A549 (cell line): ENCODE results near the gene G2E3. TPM values are rescaled to one million over a fixed set of nuclear protein-coding genes. Genes with fewer than 3 reads are reported as not detected.

ENCODE experiments used
- ATAC-seq, 2 experiments: fragments of 200-7000 bp in 1 of 2; fragments of >200 bp in 1 of 2; cut with Nextera tagmentation in 1 of 2; cut with Tn5 transposase in 1 of 2; 3 replicates each; pipeline versions ENCODE4 v1.8.0 to v1.9.1; 2018 to 2020; ENCODE audit warnings: mild to moderate bottlenecking in 1 of 2, moderate library complexity in 1 of 2
- CTCF ChIA-PET: fragments of 300-600 bp; sonication (Branson Sonifier 250); formaldehyde crosslinking; extraction: SDS; loops from one replicate; lab custom pipeline; 2021; ENCODE audit warnings: antibody characterized with exemption, inconsistent platforms; lab: Yijun Ruan, JAX
- POLR2A ChIA-PET: fragments of 350-600 bp; formaldehyde crosslinking; extraction: SDS; loops from one replicate; lab custom pipeline; 2021; ENCODE audit warnings: antibody characterized with exemption, inconsistent platforms; lab: Yijun Ruan, JAX
- DNase-seq, 2 experiments: peaks; one replicate each; pipeline versions ENCODE4 v3.0.0 to v3.0.0-alpha.2; 2011 to 2016; ENCODE audit warnings: low read depth in 1 of 2, low spot score in 1 of 2
- FAIRE-seq: peaks from 2 replicates; lab custom pipeline; 2011; peaks lifted over from hg19 to GRCh38; lab: Jason Lieb, UNC
- H3K27ac ChIP-seq, 2 experiments: fragments of >200 bp; sonication (Bioruptor Twin); formaldehyde crosslinking; 3 replicates each; pipeline ENCODE4 v1.5.1; 2016 to 2017
- H3K4me1 ChIP-seq: fragments of >200 bp; sonication (Bioruptor Twin); formaldehyde crosslinking; 3 replicates; pipeline ENCODE4 v1.6.1; 2016
- H3K4me2 ChIP-seq: fragments of >200 bp; sonication (Bioruptor Twin); formaldehyde crosslinking; 3 replicates; pipeline ENCODE4 v1.6.1; 2016
- H3K4me3 ChIP-seq: fragments of >200 bp; sonication (Bioruptor Twin); formaldehyde crosslinking; 3 replicates; pipeline ENCODE4 v1.5.1; 2016
- H3K9me3 ChIP-seq: fragments of >200 bp; sonication (Bioruptor Twin); formaldehyde crosslinking; 3 replicates; pipeline ENCODE4 v1.6.1; 2016
- CHD2 ChIP-seq: fragments of 150-350 bp; IDR thresholded peaks from 2 replicates; pipeline ENCODE4 v1.6.1; 2014; ENCODE audit warnings: low read length; ENCODE audit not compliant: partially characterized antibody
- HOXA7 ChIP-seq: fragments of 250-450 bp; sonication (Bioruptor Pico); IDR thresholded peaks from 2 replicates; pipeline ENCODE4 v1.5.0; 2020; ENCODE audit warnings: mild to moderate bottlenecking, moderate library complexity
- MAZ ChIP-seq: fragments of 150-350 bp; IDR thresholded peaks from 2 replicates; pipeline ENCODE4 v1.6.1; 2014; ENCODE audit warnings: antibody characterized with exemption, low read depth, low read length, borderline replicate concordance
- MYC ChIP-seq: IDR thresholded peaks from 2 replicates; pipeline ENCODE4 v1.6.1; 2012; ENCODE audit warnings: mild to moderate bottlenecking, inconsistent platforms, low read length, improper control_type of control experiment, borderline replicate concordance
- PHF8 ChIP-seq: fragments of 200-600 bp; sonication (generic); IDR thresholded peaks from 2 replicates; pipeline ENCODE4 v1.6.1; 2016; ENCODE audit warnings: low read depth, mild to moderate bottlenecking, antibody characterized with exemption, moderate library complexity, borderline replicate concordance
- RAD21 ChIP-seq, 2 experiments: fragments of >200 bp in 1 of 2; sonication (Bioruptor Twin) in 1 of 2; formaldehyde crosslinking in 1 of 2; IDR thresholded peaks in 1 of 2; conservative IDR thresholded peaks in 1 of 2; 2 replicates in 1 of 2; 3 replicates in 1 of 2; pipeline ENCODE4 v1.6.1; 2012 to 2018; ENCODE audit warnings: inconsistent platforms in 1 of 2
- RCOR1 ChIP-seq: fragments of 150-350 bp; IDR thresholded peaks from 2 replicates; pipeline ENCODE4 v1.6.1; 2014; ENCODE audit warnings: antibody characterized with exemption, low read length, low read depth
- RNF2 ChIP-seq: fragments of 200-600 bp; sonication (generic); IDR thresholded peaks from 2 replicates; pipeline ENCODE4 v1.6.1; 2016; ENCODE audit warnings: low read depth, mild to moderate bottlenecking, antibody characterized with exemption, moderate library complexity, borderline replicate concordance
- SMC3 ChIP-seq: fragments of >200 bp; sonication (Bioruptor Twin); formaldehyde crosslinking; IDR thresholded peaks from 3 replicates; pipeline ENCODE4 v1.6.1; 2018; ENCODE audit warnings: inconsistent platforms
- ZNF302 ChIP-seq: fragments of 250-450 bp; sonication (Bioruptor Pico); IDR thresholded peaks from 2 replicates; pipeline ENCODE4 v1.9.0; 2021; ENCODE audit warnings: inconsistent platforms, mild to moderate bottlenecking, moderate library complexity
- WGBS: methylation state at CpG from one replicate; pipeline ENCODE4 v1.1.6; 2017; ENCODE audit errors: missing lambda C conversion rate; 5-methylcytosine and 5-hydroxymethylcytosine counted together
- polyA plus RNA-seq, 4 experiments: library from polyadenylated mRNA; depleted of rRNA in 3 of 4; stranded (reverse); fragments of >200 nt; fragmentation: RNase III in 1 of 4; extraction: RNeasy Plus Mini Kit Qiagen cat#74134 plus additional on column Dnase treatment in 1 of 4; gene quantifications; 2 replicates in 3 of 4; 3 replicates in 1 of 4; pipeline ENCODE4 v1.2.3, GENCODE V29; 2011 to 2017
- TF ChIP-seq, protein P1 (sequence below): IDR thresholded peaks from 2 replicates; pipeline ENCODE4 v1.6.1; 2012
- TF ChIP-seq, protein P2 (sequence below): fragments of 250-450 bp; sonication (Bioruptor Pico); IDR thresholded peaks from 2 replicates; pipeline ENCODE4 v1.5.0; 2020; ENCODE audit warnings: low read depth, mild to moderate bottlenecking, moderate library complexity
- TF ChIP-seq, protein P3 (sequence below): fragments of >200 bp; sonication (Bioruptor Twin); formaldehyde crosslinking; IDR thresholded peaks from 3 replicates; pipeline ENCODE4 v1.5.1; 2016

Gene G2E3
- polyA plus RNA-seq, 2 of the 4 experiments (the other 2 are of a cell fraction): 18.2 to 27.9 TPM

DNA sequence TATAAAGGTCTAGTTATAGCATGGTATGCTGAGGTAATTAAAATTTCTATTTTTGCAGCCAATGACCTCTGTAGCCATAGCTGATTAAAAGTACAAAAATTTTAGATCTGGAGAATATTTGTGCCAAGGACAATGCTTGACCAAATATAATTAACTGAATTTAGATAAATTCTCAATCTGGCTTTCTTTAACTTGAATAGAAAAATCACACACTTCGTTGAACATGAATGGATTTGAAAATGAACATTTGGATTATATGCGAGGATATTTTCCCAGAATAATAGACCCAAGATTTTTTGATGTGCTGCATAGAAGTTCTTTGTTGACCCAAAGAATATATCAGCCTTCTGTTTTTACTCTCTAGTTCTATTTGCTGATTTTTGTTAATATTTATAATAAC, 38.4 kb upstream of the G2E3 start:
- 70% methylated on average over 2 of the region's 2 CpGs for WGBS
- ATAC-seq (no peak), DNase-seq (no peak)
- TF ChIP-seq, protein P1, sequence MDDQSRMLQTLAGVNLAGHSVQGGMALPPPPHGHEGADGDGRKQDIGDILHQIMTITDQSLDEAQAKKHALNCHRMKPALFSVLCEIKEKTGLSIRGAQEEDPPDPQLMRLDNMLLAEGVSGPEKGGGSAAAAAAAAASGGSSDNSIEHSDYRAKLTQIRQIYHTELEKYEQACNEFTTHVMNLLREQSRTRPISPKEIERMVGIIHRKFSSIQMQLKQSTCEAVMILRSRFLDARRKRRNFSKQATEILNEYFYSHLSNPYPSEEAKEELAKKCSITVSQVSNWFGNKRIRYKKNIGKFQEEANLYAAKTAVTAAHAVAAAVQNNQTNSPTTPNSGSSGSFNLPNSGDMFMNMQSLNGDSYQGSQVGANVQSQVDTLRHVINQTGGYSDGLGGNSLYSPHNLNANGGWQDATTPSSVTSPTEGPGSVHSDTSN: no peak
- TF ChIP-seq, protein P2, sequence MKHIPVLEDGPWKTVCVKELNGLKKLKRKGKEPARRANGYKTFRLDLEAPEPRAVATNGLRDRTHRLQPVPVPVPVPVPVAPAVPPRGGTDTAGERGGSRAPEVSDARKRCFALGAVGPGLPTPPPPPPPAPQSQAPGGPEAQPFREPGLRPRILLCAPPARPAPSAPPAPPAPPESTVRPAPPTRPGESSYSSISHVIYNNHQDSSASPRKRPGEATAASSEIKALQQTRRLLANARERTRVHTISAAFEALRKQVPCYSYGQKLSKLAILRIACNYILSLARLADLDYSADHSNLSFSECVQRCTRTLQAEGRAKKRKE: no peak
- TF ChIP-seq MYC (no peak), PHF8 (no peak), RNF2 (no peak), CHD2 (no peak)
- TF ChIP-seq, all 56 proteins: peak for 0
- Histone ChIP-seq H3K4me3 (no peak overlapping the region), H3K4me2 (no peak overlapping the region), H3K9me3 (no peaks in the 10 kb centered on the region), H3K4me1 (no peaks in the 10 kb centered on the region), H3K27ac (no peak overlapping the region)
- FAIRE-seq: no peak
- ChIA-PET POLR2A (no interaction called here), CTCF (interaction anchor here (1.1 to 2.4 kb wide), 3 partner anchors 10 to 250 kb away, joined by 3 to 7 read pairs (median 5); no protein-coding TSS in a partner anchor)

DNA sequence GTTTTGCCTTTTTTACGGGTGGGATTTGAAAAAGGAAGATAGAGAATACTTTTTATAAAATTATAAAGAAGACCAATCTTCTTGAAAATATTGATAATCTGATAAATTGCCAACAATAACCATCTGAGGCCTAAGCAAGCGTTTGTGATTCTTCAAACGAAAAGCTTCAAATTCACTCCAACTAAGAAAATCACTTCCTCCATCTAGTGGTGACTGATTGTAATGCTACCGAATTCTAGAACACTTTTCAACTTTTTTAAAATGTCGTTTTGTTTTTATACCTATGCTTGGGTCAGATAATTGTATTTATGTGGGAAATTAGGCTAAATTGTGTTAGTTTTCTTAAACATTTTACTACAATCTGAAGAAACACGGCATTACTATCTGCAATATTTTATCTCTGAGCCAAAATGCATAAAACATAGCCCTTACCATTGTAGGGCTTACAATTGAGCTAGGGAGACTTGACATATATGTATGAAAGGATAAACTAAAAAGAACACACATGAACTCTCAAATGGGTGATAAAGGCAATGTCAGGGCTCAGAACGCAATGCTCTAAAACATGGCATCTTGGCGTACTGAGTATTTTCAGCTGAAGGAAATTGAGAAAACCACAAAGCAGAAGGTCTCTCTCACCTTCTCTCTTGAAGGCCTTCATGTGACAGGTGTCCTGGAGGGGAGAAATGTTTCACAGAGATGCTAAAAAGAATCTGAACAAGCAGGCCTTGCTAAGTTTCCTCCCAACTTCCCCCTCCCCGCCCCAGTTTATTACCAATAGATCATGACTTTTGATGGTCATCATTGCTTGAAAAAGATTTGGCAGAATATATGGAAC, 36.8 kb upstream of the G2E3 start:
- Histone ChIP-seq H3K4me1 (no peaks in the 10 kb centered on the region), H3K4me3 (no peak overlapping the region), H3K9me3 (no peaks in the 10 kb centered on the region), H3K27ac (no peak overlapping the region), H3K4me2 (no peak overlapping the region)
- FAIRE-seq (peak; percentile 97), DNase-seq (peak; percentile 8 to 42), ATAC-seq (no peak)
- POLR2A ChIA-PET: no interaction called here
- peak; percentile 47 to 58; a peak in 4 of 5 replicates for TF ChIP-seq RAD21 (conservative IDR thresholded peaks at IDR 0.05 in 1 of 2, IDR thresholded peaks at IDR 0.05 in 1 of 2)
- no peak for TF ChIP-seq RCOR1
- TF ChIP-seq, protein P3, sequence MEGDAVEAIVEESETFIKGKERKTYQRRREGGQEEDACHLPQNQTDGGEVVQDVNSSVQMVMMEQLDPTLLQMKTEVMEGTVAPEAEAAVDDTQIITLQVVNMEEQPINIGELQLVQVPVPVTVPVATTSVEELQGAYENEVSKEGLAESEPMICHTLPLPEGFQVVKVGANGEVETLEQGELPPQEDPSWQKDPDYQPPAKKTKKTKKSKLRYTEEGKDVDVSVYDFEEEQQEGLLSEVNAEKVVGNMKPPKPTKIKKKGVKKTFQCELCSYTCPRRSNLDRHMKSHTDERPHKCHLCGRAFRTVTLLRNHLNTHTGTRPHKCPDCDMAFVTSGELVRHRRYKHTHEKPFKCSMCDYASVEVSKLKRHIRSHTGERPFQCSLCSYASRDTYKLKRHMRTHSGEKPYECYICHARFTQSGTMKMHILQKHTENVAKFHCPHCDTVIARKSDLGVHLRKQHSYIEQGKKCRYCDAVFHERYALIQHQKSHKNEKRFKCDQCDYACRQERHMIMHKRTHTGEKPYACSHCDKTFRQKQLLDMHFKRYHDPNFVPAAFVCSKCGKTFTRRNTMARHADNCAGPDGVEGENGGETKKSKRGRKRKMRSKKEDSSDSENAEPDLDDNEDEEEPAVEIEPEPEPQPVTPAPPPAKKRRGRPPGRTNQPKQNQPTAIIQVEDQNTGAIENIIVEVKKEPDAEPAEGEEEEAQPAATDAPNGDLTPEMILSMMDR: peak; percentile 66
- no peak for TF ChIP-seq HOXA7 (CRISPR knock-in tag)
- TF ChIP-seq SMC3: peak; percentile 38; the same call in 2 of the 3 replicates
- WGBS: 25% methylated on average over 9 of the region's 9 CpGs
- CTCF ChIA-PET: interaction anchor here (0.5 to 1.7 kb wide), 9 partner anchors 8 to 715 kb away, joined by 3 to 7 read pairs (median 4); partner anchors contain the start of gene G2E3

DNA sequence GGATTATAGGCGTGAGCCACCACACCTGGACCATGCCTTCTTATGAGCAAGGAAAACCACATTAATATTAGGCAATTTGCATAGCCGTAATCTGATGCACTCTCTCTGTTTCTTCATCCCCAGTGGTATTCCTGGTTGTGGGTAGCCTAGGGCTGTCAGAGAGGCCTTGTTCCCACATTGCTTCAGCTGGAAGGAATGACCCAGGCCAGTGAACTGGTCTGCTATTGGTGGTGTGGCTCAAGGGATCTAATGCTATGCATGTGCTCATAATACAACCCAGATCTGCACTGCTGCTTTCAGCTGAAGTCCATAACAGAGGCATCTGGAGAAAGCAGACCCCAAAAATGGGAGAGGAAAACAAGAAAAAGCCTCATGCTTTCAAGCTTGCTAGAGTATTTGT, 33.1 kb upstream of the G2E3 start:
- ChIA-PET CTCF (interaction anchor here (0.8 kb wide), 1 partner anchor 19 kb away, joined by 3 read pairs; no protein-coding TSS in a partner anchor), POLR2A (no interaction called here)
- H3K4me1 ChIP-seq: no peaks in the 10 kb centered on the region
- FAIRE-seq (no peak), DNase-seq (no peak), ATAC-seq (no peak)
- H3K27ac ChIP-seq: no peak overlapping the region
- H3K4me2 ChIP-seq: no peak overlapping the region
- no peak for TF ChIP-seq MAZ
- no peak overlapping the region for H3K4me3 ChIP-seq
- WGBS: 76% methylated on average over 2 of the region's 2 CpGs
- H3K9me3 ChIP-seq: no peaks in the 10 kb centered on the region

DNA sequence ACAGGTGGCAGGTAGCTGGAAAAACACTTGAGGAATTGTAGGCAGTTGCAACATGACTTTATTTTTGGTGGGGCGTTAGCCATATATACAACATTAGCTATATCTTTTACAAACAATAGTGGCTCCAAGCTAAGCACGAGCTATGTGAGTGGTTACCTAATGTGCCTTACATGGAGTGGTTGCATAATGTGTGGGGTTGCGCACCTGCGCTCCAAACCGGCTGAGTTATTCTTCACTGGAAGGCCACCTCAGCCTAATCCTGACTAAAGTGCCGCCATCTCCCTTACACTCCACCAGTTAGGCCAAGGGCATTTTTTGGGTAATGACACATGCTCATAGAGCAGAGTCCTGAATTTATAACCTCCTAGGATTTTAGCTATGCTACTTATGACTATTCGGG, 31.8 kb upstream of the G2E3 start:
- Histone ChIP-seq H3K4me1 (no peaks in the 10 kb centered on the region), H3K4me2 (no peak overlapping the region)

More for the DNA sequence above, 31.8 kb upstream of the G2E3 start:
- DNase-seq (no peak), ATAC-seq (no peak), FAIRE-seq (no peak)
- Histone ChIP-seq H3K4me3 (no peak overlapping the region), H3K27ac (no peak overlapping the region), H3K9me3 (no peaks in the 10 kb centered on the region)
- POLR2A ChIA-PET: no interaction called here
- WGBS: 74% methylated on average over 7 of the region's 7 CpGs
- TF ChIP-seq ZNF302 (CRISPR knock-in tag): no peak
- CTCF ChIA-PET: no interaction called here
